Measurements from ENCODE around the gene KBTBD2. TPM values are rescaled to one million over a fixed set of nuclear protein-coding genes. Genes with fewer than 3 reads are reported as not detected.
"Not testable (repeated sequence)": the region's sequence is repeated elsewhere in the genome, so short reads cannot be mapped to it uniquely, and the experiment has no call there.

The KBTBD2 gene
- 10 to 100 TPM; 54.4 to 62.6 (median 57.0) TPM for polyA plus RNA-seq (ENCODE audit: insufficient read length in 4 of 4)

DNA sequence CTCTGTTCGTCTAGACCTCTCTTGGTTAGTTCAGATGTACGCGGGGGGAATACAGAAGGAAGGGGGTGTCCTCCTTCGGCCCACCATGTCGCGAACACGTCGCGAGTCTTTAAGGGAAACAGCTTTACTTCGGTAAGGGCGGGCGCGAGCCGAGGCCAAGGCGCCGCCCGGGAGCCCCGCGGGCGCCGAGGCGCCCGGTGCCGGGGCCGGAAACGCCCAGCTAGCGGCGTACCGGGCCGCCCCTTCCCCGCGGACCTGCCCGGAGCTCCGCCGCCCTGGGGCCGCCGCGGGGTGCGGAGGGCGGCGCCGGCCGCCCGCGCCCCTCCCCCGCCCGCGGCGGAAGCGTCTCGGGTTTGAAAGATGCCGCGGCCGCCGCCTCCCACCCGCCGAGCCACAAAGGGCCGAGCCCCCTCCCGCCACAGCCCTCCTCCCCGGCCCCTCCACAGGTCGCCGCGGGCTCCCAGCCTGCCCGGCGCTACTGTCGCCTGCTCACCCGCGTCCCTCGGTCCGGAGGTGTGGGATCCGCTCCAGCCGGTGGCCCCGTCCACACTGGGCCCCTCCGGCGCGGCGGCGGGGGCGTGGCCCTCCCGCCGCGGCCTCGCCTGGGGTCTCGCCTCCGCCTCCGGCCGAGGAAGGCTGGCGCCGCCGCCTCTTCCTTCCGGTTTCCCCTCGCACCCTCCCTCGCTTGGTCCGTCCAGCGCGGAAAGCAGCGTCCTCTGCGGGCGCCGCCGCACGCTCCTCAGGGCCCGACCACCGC lies at the start of gene KBTBD2:
TSS of gene KBTBD2 (minus strand) at position 718 of the 757 bp plus-strand sequence. CDS start 12,156 bp downstream, outside the sequence.
- DNase-seq (ENCODE audit: low read depth in 4 of 4, low spot score in 3 of 4), result peak; percentile 57 to 75 (median 67)

DNA sequence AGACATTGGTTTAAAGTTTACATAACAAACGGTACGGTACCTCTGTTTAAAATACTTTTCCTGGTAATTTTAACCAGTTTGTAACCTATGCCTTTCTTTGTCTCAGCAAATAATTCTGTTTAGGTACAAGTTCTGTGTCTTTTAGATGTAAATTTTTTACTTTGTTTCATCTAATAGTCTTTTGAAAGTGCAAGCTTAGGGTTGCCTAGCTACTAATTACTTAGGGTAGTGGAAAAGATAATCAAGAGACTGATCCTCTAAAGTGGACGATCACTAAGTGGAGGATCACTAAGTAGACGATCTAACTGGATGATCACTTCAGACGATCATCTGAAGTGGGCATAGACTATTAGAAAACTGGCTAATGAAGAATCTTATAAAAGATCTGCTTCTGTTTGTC lies 49.6 kb upstream of the KBTBD2 start:
- no peak for DNase-seq (ENCODE audit: low read depth in 4 of 4, low spot score in 3 of 4)

DNA sequence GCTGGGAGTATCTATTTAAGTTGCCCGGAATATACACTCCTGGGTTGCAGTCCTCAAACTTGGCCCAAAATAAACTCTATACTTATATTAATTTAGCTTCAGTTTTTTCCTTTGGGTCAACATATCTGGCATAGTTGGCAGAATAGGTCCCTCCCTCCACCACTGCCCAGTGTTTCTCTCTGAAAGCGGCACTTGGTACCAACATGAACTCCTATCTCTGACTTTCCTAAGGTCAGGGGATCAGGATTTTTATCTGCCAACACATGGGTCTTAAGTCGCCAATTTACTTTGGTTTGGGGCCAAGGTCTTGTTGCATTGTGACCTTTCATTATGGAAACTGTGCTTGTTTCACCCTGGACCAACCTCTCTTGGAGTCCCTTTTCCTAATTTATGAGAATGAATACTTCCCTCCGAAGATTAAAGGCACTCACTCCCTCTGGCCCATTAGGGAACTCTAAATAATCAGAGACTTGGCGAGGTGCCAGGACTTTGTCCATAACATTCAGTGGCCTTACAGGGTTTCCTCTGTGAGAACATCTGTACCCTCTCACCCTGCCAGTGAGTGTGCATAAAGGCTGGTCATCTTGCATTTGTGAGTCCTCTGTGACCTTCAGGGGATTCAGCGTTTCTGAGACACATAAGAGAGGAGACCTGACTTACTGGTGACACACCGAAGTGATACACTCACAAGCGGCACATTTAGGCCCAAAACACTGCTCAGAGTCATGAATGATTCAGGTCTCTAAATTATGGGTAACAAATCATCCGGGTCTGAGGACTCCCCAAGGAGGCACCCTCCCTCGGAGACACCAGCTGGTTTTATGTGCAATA lies 46.0 kb upstream of the KBTBD2 start:
- peak in 1 of 4 donors; percentile 31 for DNase-seq (ENCODE audit: low read depth in 4 of 4, low spot score in 3 of 4)

DNA sequence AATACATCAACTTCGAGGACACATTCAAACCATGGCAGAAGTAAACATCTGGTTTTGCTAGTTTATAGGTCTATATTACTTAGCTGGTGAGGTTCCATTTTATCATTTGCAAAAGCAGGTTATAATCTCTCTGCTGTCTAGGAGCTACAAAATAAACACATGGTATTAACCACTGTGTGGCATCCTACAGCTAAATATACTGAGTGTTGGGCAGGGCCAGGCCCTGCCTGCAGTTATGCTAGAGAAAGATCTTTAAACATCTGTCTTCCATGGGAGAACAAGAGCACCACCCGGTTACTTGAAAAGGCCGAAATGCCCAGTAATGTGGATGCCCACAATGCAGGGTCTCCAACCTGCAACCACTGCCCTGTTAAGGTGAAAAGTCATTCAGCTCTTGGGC lies 45.1 kb upstream of the KBTBD2 start:
- no peak for DNase-seq (ENCODE audit: low read depth in 4 of 4, low spot score in 3 of 4)

DNA sequence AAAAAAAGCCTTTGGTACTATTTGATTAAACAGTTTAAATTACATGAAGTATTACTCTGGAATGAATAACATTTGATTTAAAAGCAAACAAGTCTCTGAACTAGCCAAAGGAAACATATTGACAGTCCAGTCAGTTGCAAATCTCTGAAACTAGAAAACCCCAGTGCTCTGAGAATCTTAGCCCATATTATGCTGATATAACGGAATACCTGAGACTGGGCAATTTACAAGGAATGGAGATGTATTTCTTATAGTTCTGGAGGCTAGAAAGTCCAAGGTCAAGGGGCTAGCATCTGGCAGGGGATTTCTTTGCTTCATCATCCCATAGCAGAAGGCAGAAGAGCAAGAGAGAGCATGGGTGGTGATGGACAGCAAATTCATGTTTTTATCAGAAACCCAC lies 44.0 kb upstream of the KBTBD2 start:
- DNase-seq (ENCODE audit: low read depth in 4 of 4, low spot score in 3 of 4), result no peak

DNA sequence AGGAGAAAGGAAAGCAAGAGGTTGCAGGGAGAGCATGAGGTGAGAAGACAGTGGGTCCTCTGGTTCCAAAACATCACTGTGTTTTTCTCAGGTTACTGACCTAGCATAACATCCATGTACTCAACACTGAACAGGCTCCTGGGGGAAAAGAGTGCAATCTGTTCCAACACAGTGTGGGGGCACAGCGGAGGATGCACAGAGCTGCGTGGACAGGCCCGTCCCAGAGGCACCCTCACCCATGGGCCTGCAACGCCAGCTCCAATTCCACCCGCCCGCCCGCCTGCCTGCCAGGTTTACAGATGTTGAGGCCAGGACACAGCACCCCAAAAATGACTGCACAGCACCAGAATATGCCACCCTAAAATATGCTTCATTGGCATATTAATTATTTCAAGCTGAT lies 38.8 kb upstream of the KBTBD2 start:
- no peak for DNase-seq (ENCODE audit: low read depth in 4 of 4, low spot score in 3 of 4)

DNA sequence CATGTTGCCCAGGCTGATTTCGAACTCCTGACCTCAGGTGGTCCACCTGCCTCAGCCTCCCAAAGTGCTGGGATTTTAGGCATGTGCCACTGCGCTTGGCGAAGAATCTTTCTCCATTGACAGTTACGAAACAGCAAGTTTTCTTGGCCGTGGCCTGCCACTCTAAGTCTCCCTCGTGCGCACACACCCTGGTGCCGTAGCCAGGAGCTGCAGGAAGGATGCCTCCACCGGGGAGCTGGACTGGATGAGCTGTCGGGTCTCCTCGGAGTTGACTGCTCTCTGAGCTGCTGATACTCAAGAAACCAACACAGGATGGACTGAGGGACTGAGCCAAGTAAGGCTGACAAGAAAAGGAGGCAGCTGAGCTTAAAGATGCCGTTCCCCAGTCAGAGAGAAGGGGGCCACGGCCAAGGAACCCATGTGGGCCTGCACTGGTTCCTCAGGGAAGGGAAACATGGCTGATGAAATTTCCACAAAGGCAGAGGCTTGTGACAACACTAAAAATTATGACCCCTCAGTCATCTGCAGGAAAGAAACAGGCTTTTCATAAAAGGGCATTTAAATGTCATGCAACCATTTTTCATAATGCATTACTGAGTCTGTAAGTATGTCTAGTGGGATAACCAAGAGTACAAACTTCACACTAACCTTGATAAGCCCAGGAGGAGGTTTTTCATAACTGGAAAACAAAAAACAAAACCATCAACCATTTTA lies 38.0 kb upstream of the KBTBD2 start:
- DNase-seq (ENCODE audit: low read depth in 4 of 4, low spot score in 3 of 4), result no peak

DNA sequence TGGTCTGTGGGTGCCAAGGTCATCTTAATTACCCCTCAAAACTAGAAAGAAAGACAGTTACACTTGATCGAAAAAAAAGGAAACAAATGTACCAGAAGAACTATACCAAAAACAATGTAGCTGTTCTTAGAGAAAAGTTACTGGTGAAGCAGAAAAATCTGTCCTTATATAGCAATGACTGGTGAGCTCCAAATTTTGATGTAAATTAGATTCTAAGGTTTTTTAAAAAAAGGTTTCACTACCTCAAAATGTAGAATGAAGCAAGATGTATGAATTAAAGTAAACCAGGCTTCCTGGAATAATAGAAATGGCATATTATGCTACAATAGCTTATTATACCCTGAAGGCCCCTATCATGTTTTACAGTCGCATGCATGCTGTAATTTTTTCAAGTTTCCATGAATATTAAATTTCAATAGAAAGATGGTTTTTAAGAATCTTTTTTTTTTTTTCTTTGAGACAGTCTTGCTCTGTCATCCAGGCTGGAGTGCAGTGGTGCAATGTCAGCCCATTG lies 37.3 kb upstream of the KBTBD2 start:
- no peak for DNase-seq (ENCODE audit: low read depth in 4 of 4, low spot score in 3 of 4)

DNA sequence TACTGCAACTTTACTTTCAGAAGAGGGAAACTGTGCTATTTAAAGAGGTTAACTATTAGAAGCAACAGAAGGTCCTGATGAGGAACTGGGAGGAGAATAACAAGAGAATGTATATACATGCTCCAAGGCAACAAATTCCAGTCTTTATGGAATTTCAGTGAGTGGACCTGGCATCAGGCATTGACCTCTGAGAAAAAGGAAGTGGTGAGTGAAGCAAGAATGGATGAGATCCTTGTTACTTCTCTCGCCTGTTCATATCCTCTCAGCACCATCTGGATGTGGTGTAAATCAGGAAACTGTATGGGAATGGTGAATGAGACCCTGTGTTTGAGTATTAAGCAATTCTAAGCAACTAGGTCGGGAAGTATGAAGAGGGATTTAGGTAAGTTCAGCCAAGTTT lies 30.3 kb upstream of the KBTBD2 start:
- DNase-seq (ENCODE audit: low read depth in 4 of 4, low spot score in 3 of 4), result no peak

DNA sequence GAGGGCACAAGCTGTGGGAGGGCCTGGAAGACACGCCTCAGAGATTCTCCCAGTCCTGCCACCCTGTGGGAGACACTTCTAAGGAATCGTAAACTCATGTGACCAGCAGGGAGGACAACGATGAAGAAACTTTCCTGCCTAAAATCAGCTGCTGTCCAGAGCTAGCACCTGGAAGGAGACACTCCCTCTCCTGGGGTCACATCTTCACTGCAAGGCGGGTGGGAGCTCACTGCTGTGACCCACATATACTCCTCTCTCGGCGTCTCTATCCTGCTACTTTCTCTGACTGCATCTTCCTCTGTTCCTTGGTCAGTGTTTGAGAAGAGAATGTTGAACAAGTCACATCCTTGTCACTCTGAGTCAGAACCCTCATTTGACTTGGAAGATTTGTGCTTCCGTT lies 25.4 kb upstream of the KBTBD2 start:
- not testable (repeated sequence) for DNase-seq (ENCODE audit: low read depth in 4 of 4, low spot score in 3 of 4)

DNA sequence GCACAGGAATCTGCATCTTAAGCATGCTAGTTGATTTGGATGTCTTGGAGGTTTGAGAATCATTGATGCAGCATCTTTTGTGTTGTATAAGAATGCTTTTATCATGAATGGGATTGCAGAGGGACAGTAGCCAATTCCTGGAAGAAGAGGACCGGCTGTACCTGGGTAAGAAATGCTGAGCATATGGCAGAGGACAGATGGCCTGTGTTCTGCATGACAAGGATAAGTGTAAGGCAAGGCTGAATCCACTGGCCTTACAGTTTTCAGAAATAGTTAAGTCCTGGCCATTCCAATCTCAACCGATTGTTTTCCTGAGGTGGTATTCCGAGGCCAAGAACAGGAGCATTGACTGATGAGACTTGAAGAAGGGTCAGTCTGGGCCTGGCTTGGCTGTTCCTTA lies 24.4 kb upstream of the KBTBD2 start:
- no peak for DNase-seq (ENCODE audit: low read depth in 4 of 4, low spot score in 3 of 4)

DNA sequence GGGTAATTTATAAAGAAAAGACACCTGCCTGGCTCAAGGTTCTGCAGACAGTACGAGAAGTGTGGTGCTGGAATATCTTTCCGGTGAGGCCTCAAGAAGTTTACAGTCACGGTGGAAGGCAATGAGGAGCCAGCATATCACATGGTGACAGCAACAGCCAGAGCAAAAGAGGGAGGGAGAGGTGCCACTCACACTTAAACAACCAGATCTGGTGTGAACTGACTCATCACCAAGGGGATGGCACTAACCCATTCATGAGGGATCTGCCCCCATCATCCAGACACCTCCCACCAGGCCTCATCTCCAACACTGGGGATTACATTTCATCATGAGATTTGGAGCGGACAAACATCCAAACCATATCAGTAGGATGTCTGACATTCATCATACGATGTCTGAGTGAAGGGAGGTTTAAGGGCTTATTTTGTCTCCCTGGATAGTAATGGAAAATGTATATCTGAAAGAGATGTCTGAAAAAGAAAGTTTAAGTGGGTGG lies 23.5 kb upstream of the KBTBD2 start:
- no peak for DNase-seq (ENCODE audit: low read depth in 4 of 4, low spot score in 3 of 4)

DNA sequence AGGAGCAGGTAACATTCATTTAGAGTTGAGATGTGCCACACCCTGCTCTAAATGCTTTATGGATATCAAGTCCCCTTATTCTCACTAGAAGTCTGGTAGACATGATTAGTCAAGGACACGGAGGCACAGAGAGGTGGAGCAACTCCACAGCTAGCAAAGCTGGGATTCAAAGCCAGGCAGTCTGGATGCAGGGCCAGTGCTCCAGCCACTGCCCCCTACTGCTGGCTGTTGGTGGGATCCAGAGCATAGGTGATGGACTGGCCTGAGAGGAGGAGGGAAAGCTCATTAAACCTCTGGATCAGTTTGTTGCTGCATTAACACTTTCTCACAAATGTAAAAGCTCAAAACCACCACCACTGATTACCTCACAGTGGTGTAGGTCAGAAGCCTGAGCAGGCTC lies 22.6 kb upstream of the KBTBD2 start:
- no peak for DNase-seq (ENCODE audit: low read depth in 4 of 4, low spot score in 3 of 4)

DNA sequence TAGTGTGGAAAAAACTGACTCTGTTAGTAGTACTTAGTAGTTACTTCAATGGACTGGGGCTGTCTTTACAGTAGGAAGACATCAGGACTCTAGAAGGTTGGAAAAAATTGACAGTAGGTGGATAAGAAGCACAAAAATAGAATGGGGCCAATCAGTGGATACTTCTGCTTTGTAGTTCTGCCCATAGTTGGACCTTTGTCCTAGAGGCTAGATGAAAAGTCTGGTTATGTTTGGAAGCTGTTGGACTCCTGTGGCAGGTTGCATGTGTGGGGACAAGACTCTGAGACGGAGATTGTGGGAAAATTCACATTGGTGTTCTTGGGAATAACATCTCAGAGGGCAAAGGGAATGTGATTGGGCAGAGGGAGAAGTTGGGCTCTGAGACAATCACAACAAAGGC lies 18.6 kb upstream of the KBTBD2 start:
- DNase-seq (ENCODE audit: low read depth in 4 of 4, low spot score in 3 of 4), result no peak

DNA sequence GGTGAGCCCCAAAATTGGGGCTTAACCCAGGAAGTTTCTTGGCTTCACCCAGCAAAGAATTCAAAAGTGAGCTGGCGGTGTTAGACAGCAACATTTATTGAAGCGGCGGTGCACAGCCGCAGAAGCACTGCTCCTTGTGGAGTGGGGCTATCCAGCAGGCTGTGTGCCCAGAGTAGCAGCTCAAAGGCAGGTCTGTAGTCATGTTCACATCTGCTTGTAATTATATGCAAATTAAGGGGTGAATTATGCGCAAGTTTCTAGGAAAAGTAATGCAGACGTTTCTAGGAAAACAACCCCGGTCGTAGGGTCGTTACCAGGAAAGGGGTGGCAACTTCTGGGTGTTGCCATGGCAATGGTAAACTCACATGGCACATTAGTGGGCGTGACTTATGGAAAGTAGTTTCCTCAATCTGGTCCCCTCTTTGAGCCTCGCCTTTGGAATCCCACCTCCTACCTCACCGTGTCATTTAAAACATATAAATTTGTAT lies 13.7 kb upstream of the KBTBD2 start:
- DNase-seq (ENCODE audit: low read depth in 4 of 4, low spot score in 3 of 4), result peak in 3 of 4 donors; percentile 31 to 51 (median 46)

DNA sequence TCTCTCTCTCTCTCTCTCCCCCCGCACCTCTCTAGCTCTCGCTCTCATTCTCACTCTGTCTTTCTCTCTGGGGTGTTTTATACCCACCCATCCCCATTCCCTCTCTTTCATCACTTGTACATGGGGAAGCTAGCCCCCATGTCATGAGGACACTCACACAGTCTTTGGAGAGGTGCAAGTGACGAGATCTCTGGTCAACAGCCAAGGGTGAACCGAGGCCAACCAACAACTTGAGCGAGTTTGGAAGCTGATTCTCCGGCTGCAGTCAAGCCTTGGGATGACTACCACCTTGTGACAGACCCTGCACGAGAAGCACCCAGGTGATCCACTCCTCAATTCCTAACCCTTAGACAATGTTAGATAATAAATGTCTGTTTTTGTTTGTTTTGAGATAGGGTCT lies 10.1 kb upstream of the KBTBD2 start:
- DNase-seq (ENCODE audit: low read depth in 4 of 4, low spot score in 3 of 4), result no peak

DNA sequence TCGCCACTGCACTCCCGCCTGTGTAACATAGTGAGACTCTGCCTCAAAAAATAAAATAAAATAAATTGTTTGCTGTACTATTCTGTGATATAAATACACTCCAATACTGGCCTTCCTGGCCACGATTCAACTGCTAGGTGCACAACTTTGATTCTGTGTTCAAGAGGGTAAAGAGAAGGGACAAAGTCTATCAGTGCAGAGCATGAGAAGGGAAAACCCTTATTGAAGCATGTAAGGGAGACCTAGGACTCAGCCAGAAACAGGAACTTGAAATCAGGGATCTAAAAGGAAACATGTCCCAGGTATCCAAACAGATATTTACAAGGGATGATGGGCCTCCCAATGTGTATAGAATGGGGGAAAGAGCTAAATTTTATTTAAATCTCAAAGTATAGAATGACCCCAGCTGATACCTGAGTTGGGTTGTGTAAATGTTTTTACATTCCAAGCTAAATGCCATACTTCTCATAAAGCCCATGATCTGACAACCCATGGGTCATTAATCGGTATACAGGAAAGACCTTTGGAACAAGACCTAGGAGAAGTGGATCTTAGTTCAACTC lies 9.0 kb upstream of the KBTBD2 start:
- no peak for DNase-seq (ENCODE audit: low read depth in 4 of 4, low spot score in 3 of 4)

DNA sequence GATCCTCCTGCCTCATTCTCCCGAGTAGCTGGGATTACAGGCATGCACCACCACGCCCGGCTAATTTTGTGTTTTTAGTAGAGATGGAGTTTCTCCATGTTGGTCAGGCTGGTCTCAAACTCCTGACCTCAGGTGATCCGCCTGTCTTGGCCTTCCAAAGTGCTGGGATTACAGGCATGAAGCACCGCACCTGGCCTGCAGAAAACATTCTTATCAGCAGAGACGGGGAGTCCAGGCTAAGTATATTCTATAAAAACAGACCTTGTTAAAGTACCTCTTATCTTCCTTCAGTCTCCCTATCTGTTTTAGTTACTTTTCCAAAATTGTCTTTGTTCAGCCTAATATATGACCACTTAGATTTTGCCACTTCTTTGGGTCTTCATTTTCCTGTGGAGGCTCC lies 5.8 kb upstream of the KBTBD2 start:
- DNase-seq (ENCODE audit: low read depth in 4 of 4, low spot score in 3 of 4), result not testable (repeated sequence)

DNA sequence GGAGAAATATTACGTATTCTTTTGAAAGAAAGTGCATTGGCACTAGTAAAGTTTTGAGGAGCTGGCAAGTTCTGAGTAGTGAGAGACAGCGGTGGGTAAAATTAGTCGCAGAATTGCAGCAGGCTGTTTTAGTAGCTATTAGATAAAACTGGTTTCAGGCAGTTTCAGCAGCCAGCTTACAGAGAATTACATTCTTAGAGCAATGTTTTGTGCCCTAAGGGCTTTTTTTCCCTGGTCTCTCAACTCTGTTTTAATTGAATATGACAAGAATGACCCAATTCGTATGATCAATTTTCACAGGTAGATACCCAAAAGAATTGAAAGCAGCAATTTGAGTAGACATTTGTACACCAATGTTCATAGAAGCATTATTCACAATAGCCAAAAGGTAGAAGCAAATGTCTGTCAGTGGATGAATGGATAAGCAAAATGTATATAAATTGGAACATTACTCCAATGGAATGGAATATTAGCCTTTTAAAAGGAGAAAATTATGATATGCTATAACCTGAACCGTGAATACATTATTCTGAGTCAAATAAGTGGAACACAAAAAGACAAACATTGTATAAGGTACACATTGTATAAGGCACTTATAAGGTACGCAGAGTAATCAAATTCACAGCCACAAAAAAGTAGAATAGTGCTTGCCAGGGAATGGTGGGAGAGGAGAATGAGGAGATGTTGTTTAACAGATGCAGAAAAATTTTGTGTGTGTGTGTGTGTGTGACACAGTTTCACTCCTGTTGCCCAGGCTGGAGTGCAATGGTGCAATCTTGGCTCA lies 5.2 kb upstream of the KBTBD2 start:
- no peak for DNase-seq (ENCODE audit: low read depth in 4 of 4, low spot score in 3 of 4)

DNA sequence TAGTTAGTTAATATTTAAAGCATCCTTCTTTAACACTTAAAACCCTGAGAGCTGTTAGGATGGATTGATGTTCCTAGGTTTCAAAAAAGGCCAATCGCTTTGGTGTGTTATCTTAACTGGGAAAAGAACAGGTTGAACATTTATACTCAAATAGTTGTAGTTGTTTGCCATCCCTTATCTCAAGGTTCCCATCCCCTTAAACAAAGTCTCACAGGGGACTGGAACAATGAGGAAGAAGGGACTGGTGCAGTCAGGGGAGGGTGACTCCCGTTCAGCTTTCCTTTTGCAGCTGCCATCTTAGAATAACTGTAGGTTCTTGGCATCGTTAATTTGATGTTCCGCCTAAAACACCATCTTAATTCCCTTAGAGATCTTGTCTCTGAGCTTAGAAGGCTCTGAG lies 2.6 kb upstream of the KBTBD2 start:
- no peak for DNase-seq (ENCODE audit: low read depth in 4 of 4, low spot score in 3 of 4)
